Right lobe of liver (tissue), 6 donors: ENCODE results near the gene CDH13. TPM values are rescaled to one million over a fixed set of nuclear protein-coding genes. Genes with fewer than 3 reads are reported as not detected.
A peak's percentile ranks its signal among the peaks of the same experiment; 100 is the strongest.

Source experiments
- ATAC-seq, 4 donors: fragments of 200-7000 bp; cut with Tn5 transposase; one replicate each; pipeline ENCODE4 v1.9.1; 2020; ENCODE audit warnings: mild to moderate bottlenecking in 4 of 4, moderate library complexity in 4 of 4
- DNase-seq, 3 donors: peaks; one replicate each; pipeline ENCODE4 v3.0.0-alpha.2; 2020
- H3K27ac ChIP-seq, 3 donors: fragments of 200-600 bp; one replicate each; pipeline ENCODE4 v1.8.0; 2022
- H3K27me3 ChIP-seq, 2 donors: fragments of 200-600 bp; one replicate each; pipeline ENCODE4 v1.8.0; 2022
- H3K36me3 ChIP-seq, 4 donors: fragments of 200-600 bp; sonication (generic) in 1 of 4; one replicate each; pipeline versions ENCODE4 v1.5.1 to v1.8.0; 2017 to 2022; ENCODE audit warnings: control low read depth in 1 of 4
- H3K4me1 ChIP-seq, 4 donors: fragments of 200-600 bp; sonication (generic) in 1 of 4; one replicate each; pipeline versions ENCODE4 v1.5.1 to v1.8.0; 2017 to 2022; ENCODE audit warnings: control low read depth in 1 of 4
- H3K4me3 ChIP-seq, 3 donors: fragments of 200-600 bp; one replicate each; pipeline ENCODE4 v1.8.0; 2022
- H3K9me3 ChIP-seq, 4 donors: fragments of 200-600 bp; sonication (generic) in 1 of 4; one replicate each; pipeline versions ENCODE4 v1.5.1 to v1.8.0; 2017 to 2022; ENCODE audit warnings: control low read depth in 1 of 4
- POLR2A ChIP-seq: fragments of 450-650 bp; IDR thresholded peaks from one replicate; pipeline ENCODE4 v1.6.1; 2017; ENCODE audit warnings: antibody characterized with exemption, mild to moderate bottlenecking
- WGBS: methylation state at CpG from one replicate; pipeline ENCODE4 v1.1.6; 2018; ENCODE audit warnings: low coverage, low lambda C conversion rate; ENCODE audit not compliant: insufficient coverage; ENCODE audit errors: missing lambda C conversion rate; 5-methylcytosine and 5-hydroxymethylcytosine counted together
- intact Hi-C, 2 donors: fragments of 100-400 bp; cut with DNase I; formaldehyde crosslinking; loops; one replicate each; pipeline versions ENCODE4 v1.11.2 to v1.14.1; 2022
- total RNA-seq, 6 experiments: library from RNA; depleted of rRNA in 2 of 6; stranded (reverse); fragments of >200 nt in 2 of 6; fragmentation: NEBNext Ultra II Directional in 3 of 6; extraction: Animal tissue kit (Norgen Biotek cat#: 25700) in 3 of 6; gene quantifications; one replicate each; pipeline versions ENCODE4 v1.1.0 to v1.2.4, GENCODE V29; 2016 to 2023
- TF ChIP-seq, protein P1 (sequence below), 4 donors: fragments of 200-600 bp in 3 of 4; fragments of 450-650 bp in 1 of 4; IDR thresholded peaks; one replicate each; pipeline versions ENCODE4 v1.5.1 to v1.8.0; 2016 to 2022; ENCODE audit warnings: antibody characterized with exemption in 4 of 4, mild to moderate bottlenecking in 2 of 4
- donor health status: DM: no; HTN: yes; CAD: no.
- donor health status: DM: no; HTN: no; CAD: no.
- donor health status: DM: no; HTN: no; CAD: no.
- donor health status: DM: no; HTN: yes; CAD: no.
- donor health status: DM: no; HTN: yes; CAD: no.

Gene CDH13
- total RNA-seq, 6 experiments from 2014 or later = 0.13 to 4.6 (median 0.49) TPM

DNA sequence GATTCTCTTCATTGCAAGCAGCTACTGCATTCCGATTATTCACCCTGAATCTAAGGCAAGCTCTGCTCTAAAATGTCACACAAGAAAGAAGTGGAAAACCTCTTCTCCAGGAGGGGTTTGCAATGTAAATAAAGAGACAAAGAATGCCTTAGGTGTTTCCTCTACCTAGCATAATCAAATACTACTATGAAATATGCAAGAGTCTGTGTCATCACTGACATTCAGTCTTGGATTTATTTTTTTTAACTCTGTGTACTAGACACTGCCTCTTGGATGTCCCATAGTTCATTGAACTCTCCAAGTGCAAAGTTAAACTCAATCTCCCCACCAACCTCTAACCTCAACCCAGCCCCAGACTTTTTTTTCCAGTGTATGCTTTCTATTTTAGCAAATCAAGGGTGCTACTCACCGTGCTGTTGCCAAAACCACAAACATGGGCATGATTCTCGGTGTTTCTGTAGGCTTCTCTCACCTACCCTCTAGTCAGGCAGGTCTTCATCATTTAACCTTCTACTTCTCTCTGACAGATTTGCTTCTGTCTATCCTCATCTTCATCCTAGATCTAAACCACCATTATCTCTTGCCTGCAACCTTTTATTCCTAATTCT, 329.1 kb downstream of the CDH13 start:
- no peak overlapping the region for H3K4me3 ChIP-seq
- H3K27ac ChIP-seq = no peak overlapping the region
- TF ChIP-seq, protein P1, sequence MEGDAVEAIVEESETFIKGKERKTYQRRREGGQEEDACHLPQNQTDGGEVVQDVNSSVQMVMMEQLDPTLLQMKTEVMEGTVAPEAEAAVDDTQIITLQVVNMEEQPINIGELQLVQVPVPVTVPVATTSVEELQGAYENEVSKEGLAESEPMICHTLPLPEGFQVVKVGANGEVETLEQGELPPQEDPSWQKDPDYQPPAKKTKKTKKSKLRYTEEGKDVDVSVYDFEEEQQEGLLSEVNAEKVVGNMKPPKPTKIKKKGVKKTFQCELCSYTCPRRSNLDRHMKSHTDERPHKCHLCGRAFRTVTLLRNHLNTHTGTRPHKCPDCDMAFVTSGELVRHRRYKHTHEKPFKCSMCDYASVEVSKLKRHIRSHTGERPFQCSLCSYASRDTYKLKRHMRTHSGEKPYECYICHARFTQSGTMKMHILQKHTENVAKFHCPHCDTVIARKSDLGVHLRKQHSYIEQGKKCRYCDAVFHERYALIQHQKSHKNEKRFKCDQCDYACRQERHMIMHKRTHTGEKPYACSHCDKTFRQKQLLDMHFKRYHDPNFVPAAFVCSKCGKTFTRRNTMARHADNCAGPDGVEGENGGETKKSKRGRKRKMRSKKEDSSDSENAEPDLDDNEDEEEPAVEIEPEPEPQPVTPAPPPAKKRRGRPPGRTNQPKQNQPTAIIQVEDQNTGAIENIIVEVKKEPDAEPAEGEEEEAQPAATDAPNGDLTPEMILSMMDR (IDR thresholded peaks at IDR 0.05) = no peak
- TF ChIP-seq POLR2A = no peak

DNA sequence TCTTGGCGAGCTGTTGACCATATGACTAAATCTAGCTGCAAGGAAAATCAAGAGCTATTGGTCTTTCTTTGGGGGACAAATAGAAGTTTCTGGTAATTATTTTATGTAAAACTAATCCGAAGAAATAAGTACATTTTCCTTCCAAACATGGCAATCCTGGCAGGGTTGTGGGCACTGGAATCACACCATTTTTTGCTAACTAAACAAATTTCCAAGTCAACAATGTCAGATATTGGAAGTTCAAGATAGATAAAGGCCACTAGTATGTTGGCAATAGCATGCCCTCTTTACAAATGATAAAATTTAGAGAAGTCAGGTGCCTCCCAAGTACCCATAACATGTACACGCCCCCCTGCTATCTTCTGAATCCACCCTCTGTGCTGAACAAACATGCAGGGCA, 330.4 kb downstream of the CDH13 start:
- Histone ChIP-seq H3K9me3 (no peaks in the 10 kb centered on the region), H3K4me3 (no peak overlapping the region), H3K36me3 (no peaks in the 10 kb centered on the region), H3K4me1 (no peaks in the 10 kb centered on the region), H3K27ac (no peak overlapping the region), H3K27me3 (no peaks in the 10 kb centered on the region)
- 26% methylated on average over 3 of the region's 3 CpGs for WGBS
- intact Hi-C loops = no loop called here
- ATAC-seq (no peak), DNase-seq (no peak)
- TF ChIP-seq POLR2A = no peak
- TF ChIP-seq, protein P1 (IDR thresholded peaks at IDR 0.05) = no peak

More for the DNA sequence above, 329.1 kb downstream of the CDH13 start:
- ATAC-seq (peak in 2 of 4 donors; percentile 33 to 55), DNase-seq (no peak)
- Histone ChIP-seq H3K9me3 (no peaks in the 10 kb centered on the region), H3K4me1 (no peaks in the 10 kb centered on the region), H3K27me3 (no peaks in the 10 kb centered on the region), H3K36me3 (no peaks in the 10 kb centered on the region)
- WGBS = 44% methylated on average over 3 of the region's 3 CpGs
- intact Hi-C loops = no loop called here

DNA sequence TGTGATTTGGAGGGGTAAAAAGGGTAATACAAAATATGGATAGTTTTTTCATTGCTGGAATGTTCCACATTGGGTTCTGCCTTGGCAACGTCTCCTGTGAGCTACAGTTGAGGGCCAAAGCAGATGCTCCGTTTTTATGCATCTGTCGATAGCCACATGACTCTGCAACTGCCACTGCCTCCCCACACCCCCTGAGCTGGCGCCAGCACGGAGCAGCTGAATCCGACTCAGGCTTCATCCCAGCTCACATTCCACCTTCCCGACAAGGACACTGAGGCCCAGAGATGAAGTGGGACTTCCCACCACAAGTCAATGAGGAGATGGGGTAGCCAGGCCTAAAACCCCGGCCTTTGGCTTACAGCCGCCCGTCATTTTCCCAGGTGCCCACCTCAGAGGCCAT, 334.1 kb downstream of the CDH13 start:
- no peak for DNase-seq
- Histone ChIP-seq H3K9me3 (no peaks in the 10 kb centered on the region), H3K27me3 (no peaks in the 10 kb centered on the region), H3K27ac (no peak overlapping the region), H3K4me3 (no peak overlapping the region), H3K4me1 (no peaks in the 10 kb centered on the region), H3K36me3 (no peaks in the 10 kb centered on the region)
- TF ChIP-seq, protein P1 (IDR thresholded peaks at IDR 0.05) = no peak
- TF ChIP-seq POLR2A = no peak
- 68% methylated on average over 9 of the region's 10 CpGs for WGBS
- ATAC-seq = no peak
- intact Hi-C loops = no loop called here

DNA sequence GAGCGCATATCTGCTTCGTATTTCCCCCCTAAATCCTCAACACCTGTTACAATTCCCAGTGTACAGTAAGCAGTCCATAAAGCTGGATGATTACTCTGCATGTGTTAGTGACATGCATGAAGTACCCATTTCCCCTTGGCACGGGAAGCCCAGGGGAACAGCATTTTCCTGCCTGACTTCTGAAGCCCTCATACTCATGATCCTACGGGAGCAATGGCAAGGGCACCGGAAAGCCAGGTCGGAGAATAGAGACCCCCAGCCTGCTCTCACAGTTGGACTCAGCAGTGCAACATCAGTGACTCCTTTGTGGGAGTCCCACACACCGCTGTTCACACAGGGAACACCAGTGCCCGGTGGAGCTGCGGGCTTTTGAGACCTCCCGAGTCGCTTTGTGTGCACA, 336.9 kb downstream of the CDH13 start:
- Histone ChIP-seq H3K36me3 (no peaks in the 10 kb centered on the region), H3K9me3 (no peaks in the 10 kb centered on the region), H3K27me3 (no peaks in the 10 kb centered on the region), H3K27ac (no peak overlapping the region), H3K4me3 (no peak overlapping the region), H3K4me1 (no peaks in the 10 kb centered on the region)
- WGBS = 78% methylated on average over 7 of the region's 11 CpGs
- TF ChIP-seq POLR2A = no peak
- TF ChIP-seq, protein P1 (IDR thresholded peaks at IDR 0.05) = no peak
- DNase-seq = no peak
- intact Hi-C loops = no loop called here
- ATAC-seq = no peak
